IMR-90 (cell line): Measurements from ENCODE around the gene ENPP6.

ENCODE experiments used
- CEBPB ChIP-seq: IDR thresholded peaks from 2 replicates; pipeline ENCODE4 v1.6.1; 2012; ENCODE audit warnings: low read depth, low read length, improper control_type of control experiment
- CHD1 ChIP-seq: IDR thresholded peaks from 2 replicates; pipeline ENCODE4 v1.6.1; 2012; ENCODE audit warnings: low read depth, low read length, improper control_type of control experiment
- FOS ChIP-seq: fragments of 150-350 bp; IDR thresholded peaks from 2 replicates; pipeline ENCODE4 v1.6.1; 2016; ENCODE audit warnings: low read depth, low read length
- MAFK ChIP-seq: IDR thresholded peaks from 2 replicates; pipeline ENCODE4 v1.6.1; 2012; ENCODE audit warnings: low read depth, low read length, improper control_type of control experiment
- MAZ ChIP-seq: IDR thresholded peaks from 2 replicates; pipeline ENCODE4 v1.6.1; 2012; ENCODE audit warnings: low read depth, mild to moderate bottlenecking, low read length, improper control_type of control experiment, moderate library complexity, borderline replicate concordance
- MXI1 ChIP-seq: IDR thresholded peaks from 2 replicates; pipeline ENCODE4 v1.6.1; 2012; ENCODE audit warnings: low read depth, mild to moderate bottlenecking, low read length, moderate library complexity, borderline replicate concordance
- POLR2A ChIP-seq: IDR thresholded peaks from 2 replicates; pipeline ENCODE4 v1.6.1; 2012; ENCODE audit warnings: mild to moderate bottlenecking, low read depth, low read length
- RAD21 ChIP-seq: IDR thresholded peaks from 2 replicates; pipeline ENCODE4 v1.6.1; 2012; ENCODE audit warnings: low read length, improper control_type of control experiment
- RCOR1 ChIP-seq: IDR thresholded peaks from 2 replicates; pipeline ENCODE4 v1.6.1; 2012; ENCODE audit warnings: mild to moderate bottlenecking, low read length, improper control_type of control experiment; ENCODE audit not compliant: insufficient replicate concordance
- RFX5 ChIP-seq: IDR thresholded peaks from 2 replicates; pipeline ENCODE4 v1.8.0; 2012; ENCODE audit warnings: low read depth, mild to moderate bottlenecking, low read length, moderate library complexity
- SMC3 ChIP-seq: fragments of 150-350 bp; IDR thresholded peaks from 2 replicates; pipeline ENCODE4 v1.6.1; 2016; ENCODE audit warnings: low read depth, mild to moderate bottlenecking, antibody characterized with exemption, low read length, moderate library complexity
- USF2 ChIP-seq: fragments of 150-350 bp; IDR thresholded peaks from 2 replicates; pipeline ENCODE4 v1.6.1; 2017; ENCODE audit warnings: mild to moderate bottlenecking, antibody characterized with exemption, low read length, low read depth
- TF ChIP-seq, protein P1 (sequence below): conservative IDR thresholded peaks from 2 replicates; pipeline ENCODE4 v1.5.1; 2012; ENCODE audit warnings: mild to moderate bottlenecking, low read depth, low read length, improper control_type of control experiment
- TF ChIP-seq, protein P2 (sequence below): fragments of 150-350 bp; IDR thresholded peaks from 2 replicates; pipeline ENCODE4 v1.6.1; 2016; ENCODE audit warnings: low read depth, mild to moderate bottlenecking, low read length, moderate library complexity, borderline replicate concordance

GRCh38 chr4:184145596-184145995 lies 72.1 kb downstream of the ENPP6 start:
- TF ChIP-seq, protein P1, sequence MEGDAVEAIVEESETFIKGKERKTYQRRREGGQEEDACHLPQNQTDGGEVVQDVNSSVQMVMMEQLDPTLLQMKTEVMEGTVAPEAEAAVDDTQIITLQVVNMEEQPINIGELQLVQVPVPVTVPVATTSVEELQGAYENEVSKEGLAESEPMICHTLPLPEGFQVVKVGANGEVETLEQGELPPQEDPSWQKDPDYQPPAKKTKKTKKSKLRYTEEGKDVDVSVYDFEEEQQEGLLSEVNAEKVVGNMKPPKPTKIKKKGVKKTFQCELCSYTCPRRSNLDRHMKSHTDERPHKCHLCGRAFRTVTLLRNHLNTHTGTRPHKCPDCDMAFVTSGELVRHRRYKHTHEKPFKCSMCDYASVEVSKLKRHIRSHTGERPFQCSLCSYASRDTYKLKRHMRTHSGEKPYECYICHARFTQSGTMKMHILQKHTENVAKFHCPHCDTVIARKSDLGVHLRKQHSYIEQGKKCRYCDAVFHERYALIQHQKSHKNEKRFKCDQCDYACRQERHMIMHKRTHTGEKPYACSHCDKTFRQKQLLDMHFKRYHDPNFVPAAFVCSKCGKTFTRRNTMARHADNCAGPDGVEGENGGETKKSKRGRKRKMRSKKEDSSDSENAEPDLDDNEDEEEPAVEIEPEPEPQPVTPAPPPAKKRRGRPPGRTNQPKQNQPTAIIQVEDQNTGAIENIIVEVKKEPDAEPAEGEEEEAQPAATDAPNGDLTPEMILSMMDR, result no peak
- no peak for TF ChIP-seq POLR2A
- TF ChIP-seq USF2, result no peak
- TF ChIP-seq RCOR1, result no peak
- no peak for TF ChIP-seq MAFK
- no peak for TF ChIP-seq MXI1
- no peak for TF ChIP-seq RFX5
- TF ChIP-seq SMC3, result no peak
- no peak for TF ChIP-seq FOS
- TF ChIP-seq CEBPB, result no peak
- TF ChIP-seq, protein P2, sequence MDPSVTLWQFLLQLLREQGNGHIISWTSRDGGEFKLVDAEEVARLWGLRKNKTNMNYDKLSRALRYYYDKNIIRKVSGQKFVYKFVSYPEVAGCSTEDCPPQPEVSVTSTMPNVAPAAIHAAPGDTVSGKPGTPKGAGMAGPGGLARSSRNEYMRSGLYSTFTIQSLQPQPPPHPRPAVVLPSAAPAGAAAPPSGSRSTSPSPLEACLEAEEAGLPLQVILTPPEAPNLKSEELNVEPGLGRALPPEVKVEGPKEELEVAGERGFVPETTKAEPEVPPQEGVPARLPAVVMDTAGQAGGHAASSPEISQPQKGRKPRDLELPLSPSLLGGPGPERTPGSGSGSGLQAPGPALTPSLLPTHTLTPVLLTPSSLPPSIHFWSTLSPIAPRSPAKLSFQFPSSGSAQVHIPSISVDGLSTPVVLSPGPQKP, result no peak
- no peak for TF ChIP-seq CHD1
- TF ChIP-seq RAD21, result no peak
- no peak for TF ChIP-seq MAZ
